Sigmoid colon (tissue), 4 donors: ENCODE results near the gene MICAL2.

Experiments
- POLR2AphosphoS5 ChIP-seq, 4 donors: sonication (generic); formaldehyde crosslinking; IDR thresholded peaks; one replicate each; pipeline ENCODE4 v1.6.1; 2017; ENCODE audit warnings: antibody characterized with exemption in 4 of 4
- TF ChIP-seq, protein P1 (sequence below), 4 experiments: fragments of 450-650 bp in 3 of 4; fragments of 200-600 bp in 1 of 4; IDR thresholded peaks; one replicate each; pipeline ENCODE4 v1.5.1; 2016 to 2019; ENCODE audit warnings: antibody characterized with exemption in 4 of 4, mild to moderate bottlenecking in 3 of 4, moderate library complexity in 2 of 4

DNA sequence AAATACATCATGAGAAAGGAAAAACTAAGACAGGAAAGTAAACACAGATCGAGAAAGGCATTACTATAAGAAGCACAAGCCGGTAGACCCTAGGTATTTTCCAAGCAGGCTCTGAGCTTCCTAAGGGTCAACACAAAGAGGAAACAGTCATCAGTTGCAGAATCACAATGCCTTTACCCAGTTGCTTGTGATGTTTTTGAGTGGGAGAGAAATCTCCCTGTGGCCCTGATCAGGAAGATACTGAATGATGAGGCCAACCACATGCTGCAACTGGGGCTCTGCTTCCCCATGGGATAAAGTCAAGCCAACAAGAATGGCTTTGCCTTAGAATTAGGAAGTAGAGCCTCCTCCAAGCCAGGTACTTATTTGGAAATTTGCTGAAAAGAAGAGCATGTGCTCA lies 132.6 kb downstream of the MICAL2 start:
- TF ChIP-seq, protein P1, sequence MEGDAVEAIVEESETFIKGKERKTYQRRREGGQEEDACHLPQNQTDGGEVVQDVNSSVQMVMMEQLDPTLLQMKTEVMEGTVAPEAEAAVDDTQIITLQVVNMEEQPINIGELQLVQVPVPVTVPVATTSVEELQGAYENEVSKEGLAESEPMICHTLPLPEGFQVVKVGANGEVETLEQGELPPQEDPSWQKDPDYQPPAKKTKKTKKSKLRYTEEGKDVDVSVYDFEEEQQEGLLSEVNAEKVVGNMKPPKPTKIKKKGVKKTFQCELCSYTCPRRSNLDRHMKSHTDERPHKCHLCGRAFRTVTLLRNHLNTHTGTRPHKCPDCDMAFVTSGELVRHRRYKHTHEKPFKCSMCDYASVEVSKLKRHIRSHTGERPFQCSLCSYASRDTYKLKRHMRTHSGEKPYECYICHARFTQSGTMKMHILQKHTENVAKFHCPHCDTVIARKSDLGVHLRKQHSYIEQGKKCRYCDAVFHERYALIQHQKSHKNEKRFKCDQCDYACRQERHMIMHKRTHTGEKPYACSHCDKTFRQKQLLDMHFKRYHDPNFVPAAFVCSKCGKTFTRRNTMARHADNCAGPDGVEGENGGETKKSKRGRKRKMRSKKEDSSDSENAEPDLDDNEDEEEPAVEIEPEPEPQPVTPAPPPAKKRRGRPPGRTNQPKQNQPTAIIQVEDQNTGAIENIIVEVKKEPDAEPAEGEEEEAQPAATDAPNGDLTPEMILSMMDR (IDR thresholded peaks at IDR 0.05) = no peak
- TF ChIP-seq POLR2AphosphoS5 (IDR thresholded peaks at IDR 0.05) = no peak
